Middle frontal gyrus (tissue), 1 donor: Measurements from ENCODE around the gene CFAP65.

Experiments
- DNase-seq: peaks from one replicate; pipeline ENCODE4 v3.0.0-alpha.2; 2015; ENCODE audit warnings: low spot score; ENCODE audit errors: extremely low spot score

The CFAP65 gene

DNA sequence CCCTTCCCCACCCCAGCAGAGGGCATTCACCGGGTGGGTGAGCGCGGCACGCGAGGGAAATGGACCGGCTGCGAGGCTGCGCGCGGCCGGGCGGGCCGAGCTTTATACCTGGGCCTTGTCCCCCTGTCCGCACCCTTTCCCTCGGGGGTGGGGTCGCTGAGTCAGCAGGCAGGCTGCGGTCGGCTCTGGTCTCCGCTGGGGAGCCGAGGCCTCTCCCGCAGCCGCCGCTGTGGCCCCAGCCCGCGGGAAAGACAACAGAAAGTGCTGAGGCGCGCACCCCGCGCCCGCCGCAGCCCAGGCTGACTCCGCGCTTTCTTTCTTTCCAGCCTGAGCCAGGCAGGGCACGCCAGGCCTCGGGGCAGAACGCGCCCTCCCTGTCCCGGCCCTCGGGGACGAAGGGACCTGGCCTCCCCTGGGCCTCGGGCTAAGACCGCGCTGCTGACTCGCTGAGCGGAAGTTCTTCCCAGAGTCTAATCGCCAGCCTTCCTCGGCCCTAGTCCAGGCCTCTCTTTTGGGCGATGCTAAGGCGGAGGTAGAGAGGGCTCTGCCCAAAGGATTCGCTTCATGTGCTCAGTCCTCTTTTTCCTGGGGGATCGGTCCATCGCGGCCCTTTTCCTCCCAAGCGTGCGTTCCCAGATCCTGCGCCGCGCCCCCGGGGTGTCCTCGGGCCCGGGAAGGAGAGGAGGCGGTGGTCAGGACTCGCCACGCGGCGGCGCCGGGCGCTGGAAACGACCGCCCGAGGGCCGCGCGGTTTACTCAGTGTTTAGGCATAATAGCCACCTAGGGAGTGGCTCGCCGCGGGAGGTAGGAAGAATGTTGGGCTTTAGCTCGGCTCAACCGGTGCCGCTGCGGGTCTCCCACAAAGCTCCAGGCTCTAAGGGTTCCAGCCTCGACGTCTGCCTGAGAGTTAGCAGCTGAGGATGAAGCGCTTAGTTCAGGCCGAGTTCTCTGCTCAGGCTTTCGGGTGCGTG lies 47.7 kb downstream of the CFAP65 start, which contains the start of gene CRYBA2:
Gene CRYBA2 (minus strand): TSS at position 78 of the 971 bp plus-strand sequence. CDS start 246 bp downstream, outside the sequence.
- no peak for DNase-seq

DNA sequence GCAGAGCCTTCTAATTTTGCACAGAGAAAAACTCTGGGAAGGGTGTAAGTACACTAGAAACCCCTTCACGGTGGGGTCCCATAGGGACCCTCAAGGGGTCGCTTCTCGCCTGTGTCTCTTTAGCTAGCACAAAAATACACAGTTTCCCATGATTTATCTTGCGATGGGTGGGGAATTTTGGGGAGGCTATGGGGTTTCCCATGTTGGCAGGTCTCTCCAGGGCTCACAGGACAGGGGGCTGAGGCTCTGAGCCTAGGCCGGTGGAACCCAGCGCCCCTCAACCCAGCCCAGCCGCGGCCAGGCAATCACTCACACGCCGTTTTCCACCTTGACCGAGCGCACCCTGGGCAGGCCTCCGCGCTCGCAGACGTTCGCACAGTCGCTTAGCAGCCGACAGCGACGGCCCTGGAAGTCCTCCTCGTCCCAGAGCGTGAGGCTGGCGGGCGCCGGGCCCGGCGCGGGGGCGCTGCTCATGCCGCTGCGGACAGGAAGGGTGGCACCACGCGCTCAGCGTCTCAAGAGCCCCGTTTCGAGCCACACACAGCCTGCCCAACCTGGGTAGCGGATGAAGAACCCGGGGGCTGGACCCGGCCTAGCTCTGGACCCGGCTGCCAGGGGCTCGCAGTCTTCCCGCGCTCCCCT lies 48.5 kb downstream of the CFAP65 start:
- DNase-seq: no peak

DNA sequence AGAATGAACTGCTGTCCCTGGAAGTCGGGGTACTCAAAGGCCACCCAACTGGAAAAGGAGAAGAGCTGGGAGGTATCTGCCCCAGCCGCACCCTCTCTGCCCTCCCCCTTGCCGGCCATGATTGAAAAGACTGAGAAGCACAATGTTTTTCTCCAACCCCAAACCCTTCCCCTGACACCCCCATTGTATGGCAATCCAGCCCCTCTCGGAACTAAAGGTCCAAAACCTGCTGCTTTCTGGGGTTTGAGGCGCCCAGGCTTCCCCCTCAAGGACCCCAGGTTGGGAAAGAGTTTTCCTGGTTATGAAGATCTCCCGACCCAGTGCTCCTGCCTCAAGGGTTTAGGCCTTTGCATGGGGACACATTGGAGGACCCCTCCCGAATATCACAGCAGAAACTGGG lies 49.1 kb downstream of the CFAP65 start:
- DNase-seq: no peak

DNA sequence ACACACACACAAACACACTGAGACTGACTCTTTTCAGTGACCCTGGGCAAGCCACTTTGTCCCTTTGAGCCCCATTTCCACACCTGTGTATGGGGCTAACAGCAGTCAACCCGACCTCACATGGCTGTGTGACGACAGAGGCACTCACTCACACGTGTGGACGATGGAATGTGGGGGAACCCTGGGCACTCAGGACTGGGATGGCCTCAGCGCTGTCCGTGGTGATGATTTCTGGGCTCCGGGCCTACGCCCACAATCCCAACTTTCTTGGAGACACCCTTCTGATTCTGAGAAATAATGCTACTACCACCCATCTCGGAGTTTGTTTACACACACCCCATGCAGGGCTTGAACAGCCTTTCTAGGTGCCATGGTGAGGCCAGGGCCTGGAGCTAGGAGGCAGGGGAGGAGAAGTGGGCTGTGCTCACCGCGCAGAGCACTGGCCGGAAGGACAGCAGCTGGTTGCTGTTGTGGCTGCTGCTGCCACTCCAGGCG lies 49.6 kb downstream of the CFAP65 start:
- no peak for DNase-seq

DNA sequence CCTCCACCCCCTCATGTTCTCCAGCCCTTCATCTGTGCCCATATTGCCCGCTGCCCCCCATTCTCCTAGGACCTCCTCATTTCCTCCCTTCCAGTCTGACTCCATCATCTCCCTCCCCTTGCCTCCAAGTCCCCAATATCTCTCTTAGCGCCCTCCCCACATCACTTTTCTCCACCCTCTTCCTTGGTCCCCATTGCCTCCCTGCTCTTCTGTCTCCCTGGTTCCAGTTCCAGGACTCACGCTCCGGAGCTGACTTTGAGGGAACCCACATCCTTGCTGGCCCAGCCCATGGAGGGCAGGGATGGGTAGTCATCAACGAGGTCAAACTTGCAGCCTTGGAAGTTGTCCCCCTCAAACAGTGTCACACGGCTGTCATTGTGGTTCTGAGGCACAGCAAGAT lies 50.7 kb downstream of the CFAP65 start:
- DNase-seq: no peak

DNA sequence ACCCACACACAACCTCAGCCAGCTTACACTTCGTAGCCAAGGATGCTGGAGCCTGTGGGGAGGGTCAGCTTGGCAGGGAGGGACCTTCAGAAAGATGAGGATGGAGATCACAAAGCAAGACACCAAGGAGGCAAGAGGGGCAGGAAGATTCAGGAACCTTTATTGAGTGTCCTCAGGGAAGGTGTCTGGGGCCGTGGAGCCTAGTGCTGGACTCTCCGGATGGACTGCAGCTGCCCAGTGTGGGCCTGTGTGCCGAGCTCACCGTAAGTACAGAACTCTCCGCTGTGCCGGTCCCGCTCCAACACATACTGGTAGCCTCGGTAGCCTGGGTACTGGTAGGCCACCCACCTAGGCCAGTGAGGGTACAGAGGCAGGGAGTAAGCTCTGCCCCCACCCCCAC lies 51.3 kb downstream of the CFAP65 start:
- DNase-seq: no peak

DNA sequence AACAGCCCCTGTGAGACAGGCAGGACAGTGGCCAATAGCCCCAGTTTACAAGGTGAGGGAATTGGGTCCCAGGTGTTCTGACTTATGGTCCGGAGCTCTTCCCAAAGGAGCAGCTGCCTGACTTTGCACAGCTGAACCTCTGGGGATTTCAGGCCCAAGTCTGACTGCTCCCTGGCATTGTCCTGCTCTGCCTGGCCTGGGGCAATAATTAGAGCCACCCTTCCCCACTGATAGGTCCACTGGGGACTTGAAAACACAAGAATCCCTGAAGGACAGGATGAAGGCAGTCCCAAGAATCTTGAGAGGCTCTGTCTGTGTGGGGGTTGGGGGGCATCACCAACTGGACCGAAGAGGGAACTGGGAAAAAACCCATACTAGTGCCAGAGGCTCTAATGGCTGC lies 52.7 kb downstream of the CFAP65 start:
- no peak for DNase-seq

DNA sequence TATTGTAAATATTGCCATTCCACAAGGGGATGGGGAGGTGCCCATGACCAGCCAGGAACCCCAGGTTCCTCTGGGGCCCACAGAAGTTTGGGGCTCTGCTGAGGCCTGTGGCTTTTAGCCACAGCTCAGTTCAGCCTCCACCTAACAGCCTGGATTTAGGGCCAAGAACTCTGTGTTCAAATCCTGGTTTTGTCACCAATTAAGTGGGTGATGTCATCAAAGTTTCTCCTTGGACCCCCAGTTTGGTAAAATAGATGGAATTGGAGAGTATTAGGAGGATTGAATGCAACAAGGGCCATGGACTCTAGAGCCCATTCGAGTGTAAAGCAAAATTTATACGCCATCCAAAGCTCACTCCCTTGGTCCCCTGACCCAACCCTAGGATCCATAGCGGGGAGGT lies 53.2 kb downstream of the CFAP65 start:
- DNase-seq: no peak

DNA sequence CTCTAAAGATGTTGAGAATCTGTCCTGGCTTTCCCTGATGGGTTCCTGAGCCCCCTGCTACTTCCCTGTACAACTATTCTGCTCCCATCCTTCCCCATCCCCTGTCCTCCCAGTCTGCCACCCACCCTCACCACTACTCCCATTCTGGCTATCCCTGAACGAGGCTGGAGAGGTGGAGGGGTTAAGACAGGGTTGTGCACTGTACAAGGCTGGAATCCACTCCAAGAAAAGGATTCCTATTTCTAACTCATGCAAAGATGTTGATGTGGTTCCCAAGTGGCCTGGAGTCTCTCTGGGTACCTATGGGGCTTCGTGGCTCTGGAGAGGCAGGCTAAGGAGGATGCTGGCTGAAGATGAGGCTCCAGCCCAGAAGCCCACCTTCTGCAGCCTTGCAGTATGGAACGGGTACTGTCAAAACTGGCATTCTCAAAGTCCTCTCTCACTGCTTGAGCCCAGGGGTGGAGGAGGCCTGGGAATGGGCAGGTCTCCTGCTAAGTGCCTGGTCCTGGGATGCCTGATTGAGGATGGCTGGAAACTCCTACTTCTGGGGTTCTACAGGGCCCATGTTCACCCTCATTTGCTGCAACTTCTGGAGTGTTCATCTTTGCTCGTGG lies 55.1 kb downstream of the CFAP65 start:
- no peak for DNase-seq

DNA sequence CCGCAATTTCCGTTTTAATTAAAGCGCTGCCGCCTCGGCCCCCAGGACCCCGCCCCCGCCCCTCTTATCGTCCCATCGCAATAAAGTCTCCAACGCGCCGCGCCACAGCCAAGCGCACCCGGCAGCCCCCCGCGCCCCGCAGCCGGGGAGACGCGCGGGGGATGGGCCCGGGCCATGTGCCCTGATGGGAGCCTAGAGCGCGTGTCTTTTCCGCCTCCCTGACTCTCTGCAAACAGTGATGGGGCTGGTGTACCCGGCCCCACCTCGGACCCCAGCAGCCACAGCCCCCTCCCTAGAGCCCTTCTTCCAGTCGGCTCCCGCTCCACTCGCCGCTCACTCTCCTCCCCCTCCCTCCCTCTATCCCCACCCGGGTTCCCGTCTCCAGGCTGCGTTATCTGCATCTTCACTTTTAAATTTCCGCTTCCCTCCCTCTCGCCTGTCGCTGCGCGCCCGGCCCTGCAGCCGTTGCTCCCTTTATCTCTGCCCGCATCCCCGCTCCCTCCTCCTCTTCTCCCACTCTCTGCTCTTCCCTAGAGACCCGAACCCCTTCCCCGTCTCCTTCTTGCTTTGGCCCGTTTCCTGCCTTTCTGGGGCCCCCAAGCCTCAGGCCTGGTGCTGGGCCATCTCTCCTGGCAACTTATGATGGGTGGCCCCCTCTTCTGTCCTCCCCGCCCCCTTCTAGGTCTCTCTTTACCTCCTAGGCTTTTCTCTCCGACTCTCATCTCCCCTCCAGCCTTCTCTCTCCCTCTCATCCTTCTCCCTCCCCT lies 55.8 kb downstream of the CFAP65 start:
- DNase-seq: no peak

DNA sequence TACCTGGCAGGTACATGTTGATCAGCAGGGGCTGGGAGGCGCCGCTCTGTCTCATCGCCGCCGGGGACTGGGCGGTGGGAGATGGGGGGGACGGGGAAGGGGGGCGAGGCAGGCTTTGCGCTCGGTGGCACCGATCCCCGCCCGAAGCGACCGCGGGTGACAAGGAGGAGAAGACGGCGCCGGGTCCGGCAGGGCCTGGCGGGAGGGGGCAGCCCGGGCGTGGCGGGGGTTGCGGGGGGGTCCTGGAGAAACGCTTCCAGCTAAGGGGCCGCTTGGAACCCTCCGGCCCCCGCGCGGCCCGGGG lies 56.3 kb downstream of the CFAP65 start, which contains the start of gene FEV:
Gene FEV (minus strand): TSS at position 164 of the 304 bp plus-strand sequence. CDS start 109 bp downstream, at position 55.
- no peak for DNase-seq

DNA sequence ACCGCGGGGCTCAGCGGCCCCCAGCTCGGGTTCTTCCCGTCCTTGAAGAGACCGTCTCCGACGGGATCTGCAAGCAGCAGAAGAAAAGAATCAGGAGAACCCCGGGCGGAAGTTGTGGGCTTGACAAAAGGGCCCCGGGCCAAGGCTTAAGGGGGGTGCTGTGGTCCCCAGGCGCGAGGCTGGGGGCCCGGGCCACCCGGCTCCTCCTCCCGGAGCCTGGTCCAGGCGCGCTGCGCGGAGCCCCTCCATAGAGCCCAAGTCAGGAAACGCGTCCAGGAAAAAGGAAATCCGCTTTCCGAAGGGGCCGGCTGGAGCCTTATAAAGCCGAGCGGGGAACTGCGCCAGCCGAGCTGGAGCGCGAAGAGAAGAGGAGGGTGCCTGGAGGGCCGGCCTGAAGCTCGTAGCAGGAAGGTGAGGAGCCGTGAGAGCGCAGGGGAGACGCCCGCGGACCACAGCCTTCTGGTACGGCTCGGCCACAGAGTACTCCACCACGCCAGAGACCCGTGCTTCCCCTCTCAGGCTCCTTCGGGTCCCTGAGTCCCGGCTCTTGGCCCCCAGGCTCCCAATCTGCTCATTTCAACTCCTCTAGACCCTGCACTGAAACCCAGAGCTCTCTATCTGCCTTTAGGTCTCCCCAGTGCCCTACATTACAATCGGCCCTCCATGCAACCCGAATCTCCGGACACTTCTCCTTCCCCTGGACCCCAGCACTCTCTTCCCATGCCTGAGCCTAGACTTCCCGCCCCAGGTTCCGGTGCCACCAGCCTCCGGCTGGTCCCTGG lies 56.9 kb downstream of the CFAP65 start:
- DNase-seq: no peak

DNA sequence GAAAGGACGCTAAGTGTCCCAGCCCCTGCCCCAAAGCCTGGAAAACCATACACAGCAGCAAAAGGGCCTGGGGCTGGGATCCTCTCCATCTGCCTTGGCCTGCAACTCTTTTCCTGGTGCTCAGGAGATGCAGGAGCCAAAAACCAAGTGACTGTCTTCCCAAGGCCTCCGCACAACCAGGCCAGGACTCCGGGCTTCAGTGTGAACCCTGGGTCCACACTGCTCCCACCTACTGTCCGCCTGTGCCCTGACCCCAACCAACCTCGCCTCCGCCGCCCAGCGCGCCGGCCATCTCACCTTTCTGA lies 57.4 kb downstream of the CFAP65 start:
- no peak for DNase-seq

DNA sequence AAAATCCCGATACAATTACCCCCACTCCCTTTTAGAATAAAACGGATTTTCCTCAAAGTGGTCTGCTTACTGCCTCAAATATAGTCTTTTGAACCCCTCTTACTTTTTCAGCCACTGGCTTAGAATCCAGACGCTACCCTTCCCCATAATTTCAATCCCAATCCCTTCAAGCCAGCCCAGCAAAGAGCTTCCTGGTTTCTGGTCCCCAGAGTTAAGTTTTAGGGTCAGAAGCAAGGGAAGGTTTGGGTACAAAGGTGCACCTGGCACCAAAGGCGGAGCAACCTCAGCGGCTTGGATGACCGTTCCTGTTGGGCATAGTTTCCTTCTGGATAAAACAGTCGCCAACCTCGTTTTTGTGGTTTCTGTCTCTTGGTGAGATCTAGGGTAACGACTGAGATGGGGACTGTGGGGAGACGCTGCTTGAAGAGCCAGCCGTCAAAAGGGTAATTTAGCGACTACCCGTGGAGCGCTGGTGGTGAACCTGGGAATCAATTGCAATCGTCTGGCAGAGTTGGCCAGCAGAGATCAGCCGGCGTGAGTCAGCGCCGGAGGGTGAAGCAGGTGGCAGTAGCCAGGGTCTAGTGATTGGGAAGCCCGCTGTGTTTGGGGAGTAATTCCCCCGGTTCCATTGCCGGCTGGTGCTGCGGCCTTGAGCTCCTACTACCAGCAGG lies 57.9 kb downstream of the CFAP65 start:
- DNase-seq: no peak

DNA sequence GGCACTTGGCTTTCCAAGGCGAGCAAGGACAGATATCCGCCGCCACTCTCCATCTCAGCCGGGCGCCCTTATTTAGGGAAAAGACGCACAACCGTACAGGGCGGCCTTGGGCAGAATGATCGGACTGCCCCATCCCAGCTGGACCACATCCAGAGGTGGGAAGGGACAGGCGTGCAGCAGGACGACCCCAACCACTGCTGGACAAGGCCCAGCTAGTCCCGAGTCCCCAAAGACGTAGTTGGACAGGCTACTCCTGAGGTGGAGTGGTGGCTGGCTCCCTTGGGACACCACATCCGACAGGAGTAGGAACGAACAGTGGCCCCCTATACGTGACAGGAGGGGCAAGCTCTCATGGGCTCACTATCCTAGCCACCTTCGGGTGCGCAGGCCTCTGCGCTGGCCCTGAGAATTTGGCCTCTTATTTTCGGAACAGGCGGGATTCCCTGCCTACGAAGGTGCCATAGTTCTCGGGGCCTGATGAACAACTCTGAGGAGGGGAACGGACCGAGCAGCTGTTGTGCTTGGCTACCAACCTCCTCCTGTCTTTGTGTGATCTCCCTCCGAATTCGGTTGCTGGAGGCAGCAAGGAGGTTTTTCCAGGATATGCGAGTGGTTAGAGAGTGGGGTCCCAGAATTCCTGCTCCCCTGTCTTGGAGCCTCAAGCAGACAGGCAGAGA lies 58.6 kb downstream of the CFAP65 start:
- DNase-seq: no peak

DNA sequence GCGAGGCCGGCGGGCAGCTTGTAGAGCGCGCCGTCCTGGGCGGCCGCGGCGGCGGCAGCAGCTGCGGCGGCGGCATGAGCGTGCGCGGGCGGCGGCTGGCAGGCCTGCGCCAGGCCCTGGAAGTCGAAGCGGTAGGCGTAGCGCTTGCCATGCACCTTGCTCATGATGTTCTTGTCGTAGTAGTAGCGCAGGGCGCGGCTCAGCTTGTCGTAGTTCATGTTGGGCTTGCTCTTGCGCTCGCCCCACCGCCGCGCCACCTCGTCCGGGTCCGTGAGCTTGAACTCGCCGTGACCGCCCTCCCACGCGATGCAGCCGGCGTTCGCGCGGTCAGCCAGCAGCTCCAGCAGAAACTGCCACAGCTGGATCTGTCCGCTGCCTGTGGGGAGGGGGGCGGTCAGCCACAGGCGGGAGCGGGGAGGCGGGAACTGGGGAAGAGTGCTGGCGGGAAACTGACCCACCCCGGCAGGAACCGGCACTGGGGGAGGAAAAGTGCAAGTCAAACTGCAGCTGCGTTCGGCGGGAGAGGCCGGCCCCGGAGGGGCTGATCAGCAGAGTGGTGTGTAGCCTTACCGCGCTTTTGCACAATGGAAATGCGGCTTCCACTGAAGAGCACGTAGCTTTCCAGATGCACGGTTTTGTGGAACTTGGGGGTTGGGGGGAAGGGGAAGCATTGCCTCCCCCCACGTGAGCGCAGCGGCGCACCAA lies 59.3 kb downstream of the CFAP65 start:
- DNase-seq: no peak

DNA sequence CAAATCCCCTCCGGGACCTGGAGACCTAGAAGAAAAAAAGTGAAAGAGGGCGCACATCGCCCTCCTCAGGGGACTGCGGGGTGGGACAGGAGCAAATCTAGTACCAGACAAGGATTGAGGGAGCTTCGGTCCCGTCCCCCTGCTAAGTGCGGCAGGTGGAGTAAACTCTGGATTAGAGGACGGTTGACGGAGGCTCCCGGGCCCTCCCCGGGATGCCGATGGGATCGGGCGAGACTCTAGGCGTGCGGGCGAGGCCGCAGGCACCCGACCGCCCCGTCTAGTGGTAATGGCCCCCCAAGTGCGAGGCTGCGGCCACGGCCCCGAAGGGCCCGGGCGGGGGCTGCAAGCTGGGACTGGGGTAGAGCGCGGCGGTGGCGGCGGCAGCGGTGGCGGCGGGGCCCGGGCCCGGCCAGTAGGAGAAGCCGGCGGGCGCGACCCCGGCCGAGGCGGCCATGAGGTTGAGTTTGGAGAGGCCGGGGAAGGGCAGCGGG lies 59.9 kb downstream of the CFAP65 start:
- no peak for DNase-seq

DNA sequence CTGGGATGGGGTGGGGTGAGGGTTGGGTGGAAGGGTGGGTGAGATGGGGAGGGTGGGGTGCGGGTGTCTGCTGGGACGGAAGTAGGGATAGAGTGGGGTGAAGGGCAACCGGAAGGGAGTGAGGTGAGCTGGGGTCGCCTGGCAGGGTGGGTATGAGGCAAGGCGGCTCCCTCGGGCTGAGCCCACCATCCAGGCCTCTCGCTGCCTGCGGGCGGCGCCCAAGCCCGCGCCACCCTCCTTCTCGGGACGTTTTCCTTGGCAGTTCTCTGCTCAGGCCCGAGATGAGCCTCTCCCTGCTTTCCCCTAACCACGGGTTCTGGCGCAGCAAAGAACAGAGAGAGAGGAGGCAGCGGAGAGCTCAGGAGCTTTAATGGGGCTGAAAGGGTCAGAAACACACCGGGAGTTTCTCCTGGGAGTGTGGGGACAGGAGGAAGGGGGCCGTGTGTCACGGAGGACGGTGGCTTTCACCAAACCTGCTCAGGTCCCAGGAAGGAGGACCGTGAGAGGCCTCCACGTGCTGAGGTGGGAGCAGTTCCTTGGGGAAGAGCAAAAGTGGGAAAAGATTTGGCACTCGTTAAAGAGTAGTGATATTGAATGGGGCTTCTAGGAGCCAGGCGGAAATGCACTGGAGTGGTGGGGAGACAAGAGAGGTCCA lies 60.5 kb downstream of the CFAP65 start:
- no peak for DNase-seq
